Peyer's patch (tissue), 4 donors: ENCODE results near the gene COL11A1.

Experiments used
- CTCF ChIP-seq, 6 experiments: fragments of 450-650 bp in 4 of 6; fragments of 200-600 bp in 2 of 6; sonication (generic) in 1 of 6; IDR thresholded peaks; one replicate each; pipeline ENCODE4 v1.5.1; 2017 to 2019; ENCODE audit warnings: antibody characterized with exemption in 6 of 6, mild to moderate bottlenecking in 3 of 6, moderate library complexity in 1 of 6
- POLR2A ChIP-seq, 2 donors: fragments of 450-650 bp; IDR thresholded peaks; one replicate each; pipeline ENCODE4 v1.5.1; 2017; ENCODE audit warnings: antibody characterized with exemption in 2 of 2, mild to moderate bottlenecking in 2 of 2, moderate library complexity in 2 of 2

GRCh38 chr1:103110701-103111100, 2.4 kb upstream of the COL11A1 start:
- TF ChIP-seq POLR2A (IDR thresholded peaks at IDR 0.05) (no peak), CTCF (IDR thresholded peaks at IDR 0.05) (no peak)
